Fibroblast of lung (primary cell): Measurements from ENCODE around the gene INSIG1. TPM values are rescaled to one million over a fixed set of nuclear protein-coding genes. Genes with fewer than 3 reads are reported as not detected.

Experiments used
- DNase-seq, 2 donors: peaks; one replicate each; pipeline versions ENCODE4 v3.0.0 to v3.0.0-alpha.2; 2010; ENCODE audit warnings: low read depth in 2 of 2
- H2AFZ ChIP-seq: 2 replicates; pipeline ENCODE4 v1.5.1; 2012; ENCODE audit warnings: low read length, control low read depth, inconsistent platforms
- H3K27ac ChIP-seq: 2 replicates; pipeline ENCODE4 v1.5.1; 2011; ENCODE audit warnings: low read length, control low read depth; ENCODE audit not compliant: insufficient read depth
- H3K27me3 ChIP-seq: 2 replicates; pipeline ENCODE4 v1.5.1; 2011; ENCODE audit warnings: mild to moderate bottlenecking, low read length; ENCODE audit not compliant: control insufficient read depth, insufficient read depth
- H3K36me3 ChIP-seq: 2 replicates; pipeline ENCODE4 v1.5.1; 2011; ENCODE audit warnings: low read length; ENCODE audit not compliant: control insufficient read depth, insufficient read depth
- H3K4me1 ChIP-seq: 2 replicates; pipeline ENCODE4 v1.5.1; 2011; ENCODE audit warnings: low read length; ENCODE audit not compliant: control insufficient read depth, insufficient read depth; ENCODE audit errors: extremely low read depth
- H3K4me2 ChIP-seq: 2 replicates; pipeline ENCODE4 v1.5.1; 2011; ENCODE audit warnings: low read length, control low read depth; ENCODE audit not compliant: insufficient read depth; ENCODE audit errors: extremely low read depth
- H3K4me3 ChIP-seq, 4 experiments: fragments of 200-600 bp in 1 of 4; sonication (generic) in 1 of 4; replicated peaks in 1 of 4; 2 replicates each; pipeline ENCODE4 v1.5.1; 2011 to 2016; ENCODE audit warnings: low read length in 4 of 4, low read depth in 3 of 4, mild to moderate bottlenecking in 3 of 4, control low read depth in 2 of 4, inconsistent platforms in 1 of 4, mixed read lengths in 1 of 4; ENCODE audit not compliant: insufficient read depth in 1 of 4; ENCODE audit errors: control extremely low read depth in 1 of 4
- H3K79me2 ChIP-seq: 2 replicates; pipeline ENCODE4 v1.5.1; 2012; ENCODE audit warnings: mild to moderate bottlenecking, low read length, inconsistent platforms; ENCODE audit not compliant: control insufficient read depth, insufficient read depth
- H3K9ac ChIP-seq: 2 replicates; pipeline ENCODE4 v1.5.1; 2011; ENCODE audit warnings: mild to moderate bottlenecking, low read length, control low read depth; ENCODE audit not compliant: insufficient read depth
- H3K9me3 ChIP-seq: 2 replicates; pipeline ENCODE4 v1.5.1; 2012; ENCODE audit warnings: low read depth, low read length; ENCODE audit not compliant: control insufficient read depth, insufficient read depth
- H4K20me1 ChIP-seq: 2 replicates; pipeline ENCODE4 v1.5.1; 2011; ENCODE audit warnings: low read length; ENCODE audit not compliant: control insufficient read depth, insufficient read depth; ENCODE audit errors: extremely low read depth
- CTCF ChIP-seq, 2 donors: IDR thresholded peaks in 1 of 2; conservative IDR thresholded peaks in 1 of 2; 1 replicate in 1 of 2; 2 replicates in 1 of 2; pipeline ENCODE4 v1.5.1; 2011 to 2012; ENCODE audit warnings: low read length in 2 of 2, control low read depth in 1 of 2, inconsistent platforms in 1 of 2, low read depth in 1 of 2, mild to moderate bottlenecking in 1 of 2
- EZH2 ChIP-seq: IDR thresholded peaks from 2 replicates; pipeline ENCODE4 v1.5.1; 2012; ENCODE audit warnings: low read length, control low read depth, mild to moderate bottlenecking; ENCODE audit errors: missing control alignments
- polyA plus RNA-seq, 2 donors: library from polyadenylated mRNA; depleted of rRNA in 1 of 2; stranded (reverse) in 1 of 2; unstranded in 1 of 2; fragments of >200 nt; gene quantifications; 2 replicates each; pipeline ENCODE4 v1.2.1, GENCODE V29; 2011 to 2012; ENCODE audit warnings: missing spikeins in 1 of 2
- total RNA-seq: library from RNA; depleted of rRNA; stranded (reverse); fragments of >200 nt; gene quantifications from 2 replicates; pipeline ENCODE4 v1.2.1, GENCODE V29; 2014

Gene INSIG1
- total and polyA plus RNA-seq, 2 donors (not counting 1 experiment from before 2014, with no cell fraction given), result 216 to 353 TPM

GRCh38 chr7:155324918-155325235 lies 27.2 kb downstream of the INSIG1 start:
- Histone ChIP-seq H4K20me1 (no peaks in the 10 kb centered on the region), H2AFZ (no peak overlapping the region), H3K27me3 (no peaks in the 10 kb centered on the region), H3K9ac (no peak overlapping the region), H3K79me2 (no peaks in the 10 kb centered on the region), H3K9me3 (no peaks in the 10 kb centered on the region), H3K27ac (no peak overlapping the region), H3K4me3 (no peak overlapping the region), H3K4me2 (no peak overlapping the region), H3K36me3 (no peaks in the 10 kb centered on the region), H3K4me1 (no peaks in the 10 kb centered on the region)
- no peak for TF ChIP-seq CTCF (conservative IDR thresholded peaks at IDR 0.05 in 1 of 2, IDR thresholded peaks at IDR 0.05 in 1 of 2; ENCODE audit: low read depth in 1 of 2, low read length in 2 of 2)
- TF ChIP-seq EZH2, result no peak
- DNase-seq, result no peak

GRCh38 chr7:155326385-155326784 lies 28.7 kb downstream of the INSIG1 start:
- Histone ChIP-seq H3K27ac (no peak overlapping the region), H3K4me1 (no peaks in the 10 kb centered on the region), H4K20me1 (no peaks in the 10 kb centered on the region), H3K9ac (no peak overlapping the region), H3K79me2 (no peaks in the 10 kb centered on the region), H3K4me3 (no peak overlapping the region), H3K9me3 (no peaks in the 10 kb centered on the region), H3K27me3 (peaks cover under 1% of the 10 kb centered on the region), H3K36me3 (no peaks in the 10 kb centered on the region), H3K4me2 (no peak overlapping the region), H2AFZ (no peak overlapping the region)
- DNase-seq, result no peak
- TF ChIP-seq CTCF (conservative IDR thresholded peaks at IDR 0.05 in 1 of 2, IDR thresholded peaks at IDR 0.05 in 1 of 2; ENCODE audit: low read depth in 1 of 2, low read length in 2 of 2) (no peak), EZH2 (no peak)

GRCh38 chr7:155327590-155328320 lies 30.1 kb downstream of the INSIG1 start:
- no peak overlapping the region for H2AFZ ChIP-seq
- no peaks in the 10 kb centered on the region for H4K20me1 ChIP-seq
- H3K4me3 ChIP-seq, result no peak overlapping the region
- H3K79me2 ChIP-seq, result no peaks in the 10 kb centered on the region
- no peaks in the 10 kb centered on the region for H3K4me1 ChIP-seq
- no peak overlapping the region for H3K27ac ChIP-seq
- H3K9ac ChIP-seq, result no peak overlapping the region
- H3K9me3 ChIP-seq, result no peaks in the 10 kb centered on the region
- no peaks in the 10 kb centered on the region for H3K36me3 ChIP-seq
- DNase-seq, result no peak
- H3K27me3 ChIP-seq, result peaks cover 4% of the 10 kb centered on the region
- TF ChIP-seq EZH2, result no peak
- no peak for TF ChIP-seq CTCF (conservative IDR thresholded peaks at IDR 0.05 in 1 of 2, IDR thresholded peaks at IDR 0.05 in 1 of 2; ENCODE audit: low read depth in 1 of 2, low read length in 2 of 2)
- no peak overlapping the region for H3K4me2 ChIP-seq
